Vagina (tissue), 2 donors: Measurements from ENCODE around the gene SLC18A3.

ENCODE experiments used
- POLR2A ChIP-seq, 2 donors: fragments of 450-650 bp; IDR thresholded peaks; one replicate each; pipeline ENCODE4 v1.6.1; 2017; ENCODE audit warnings: antibody characterized with exemption in 2 of 2, mild to moderate bottlenecking in 2 of 2, moderate library complexity in 2 of 2
- TF ChIP-seq, protein P1 (sequence below), 3 experiments: fragments of 450-650 bp in 2 of 3; fragments of 200-600 bp in 1 of 3; sonication (generic) in 1 of 3; IDR thresholded peaks; one replicate each; pipeline ENCODE4 v1.5.1; 2017 to 2019; ENCODE audit warnings: antibody characterized with exemption in 3 of 3, mild to moderate bottlenecking in 2 of 3, moderate library complexity in 2 of 3

DNA sequence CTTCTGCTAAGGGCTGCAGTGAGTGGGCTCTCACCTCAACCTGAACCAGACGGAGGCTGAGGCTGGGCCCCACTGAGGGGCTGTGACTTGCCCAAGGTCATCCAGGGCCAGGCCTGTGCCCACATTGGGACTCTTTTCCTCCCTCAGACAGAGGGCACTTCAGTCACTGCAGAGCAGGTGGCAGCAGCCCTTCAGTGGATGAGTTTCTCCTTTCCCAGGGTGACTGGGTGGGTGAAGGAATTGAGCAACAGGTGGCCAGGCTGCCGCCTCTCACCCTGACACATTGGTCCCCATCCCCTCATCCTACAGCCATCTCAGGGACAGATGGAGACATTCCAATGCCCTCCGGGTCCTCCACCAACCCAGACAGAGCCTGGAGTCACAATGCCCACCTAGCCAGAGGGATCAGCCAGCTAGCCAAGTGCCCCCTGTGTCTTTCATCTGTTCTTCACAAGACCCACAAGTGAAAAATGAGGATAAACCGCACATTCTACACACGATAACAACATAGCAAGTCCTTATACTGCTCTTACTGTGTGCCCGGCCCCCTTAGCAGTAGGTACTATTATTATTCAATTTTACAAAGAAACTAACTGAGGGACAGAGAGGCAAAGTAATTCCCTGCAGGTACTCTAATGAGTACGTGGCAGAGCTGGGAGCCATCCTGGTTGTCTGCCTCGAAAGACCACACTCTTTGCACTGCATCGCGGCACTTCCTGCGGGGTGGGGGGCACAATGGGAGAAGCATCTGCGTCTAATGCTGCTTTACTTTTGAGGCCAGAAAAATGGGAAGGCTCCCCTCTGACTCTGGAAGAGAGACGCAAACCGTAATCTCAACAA is 1.7 kb upstream of the SLC18A3 start:
- no peak for TF ChIP-seq POLR2A (IDR thresholded peaks at IDR 0.05)
- TF ChIP-seq, protein P1, sequence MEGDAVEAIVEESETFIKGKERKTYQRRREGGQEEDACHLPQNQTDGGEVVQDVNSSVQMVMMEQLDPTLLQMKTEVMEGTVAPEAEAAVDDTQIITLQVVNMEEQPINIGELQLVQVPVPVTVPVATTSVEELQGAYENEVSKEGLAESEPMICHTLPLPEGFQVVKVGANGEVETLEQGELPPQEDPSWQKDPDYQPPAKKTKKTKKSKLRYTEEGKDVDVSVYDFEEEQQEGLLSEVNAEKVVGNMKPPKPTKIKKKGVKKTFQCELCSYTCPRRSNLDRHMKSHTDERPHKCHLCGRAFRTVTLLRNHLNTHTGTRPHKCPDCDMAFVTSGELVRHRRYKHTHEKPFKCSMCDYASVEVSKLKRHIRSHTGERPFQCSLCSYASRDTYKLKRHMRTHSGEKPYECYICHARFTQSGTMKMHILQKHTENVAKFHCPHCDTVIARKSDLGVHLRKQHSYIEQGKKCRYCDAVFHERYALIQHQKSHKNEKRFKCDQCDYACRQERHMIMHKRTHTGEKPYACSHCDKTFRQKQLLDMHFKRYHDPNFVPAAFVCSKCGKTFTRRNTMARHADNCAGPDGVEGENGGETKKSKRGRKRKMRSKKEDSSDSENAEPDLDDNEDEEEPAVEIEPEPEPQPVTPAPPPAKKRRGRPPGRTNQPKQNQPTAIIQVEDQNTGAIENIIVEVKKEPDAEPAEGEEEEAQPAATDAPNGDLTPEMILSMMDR (IDR thresholded peaks at IDR 0.05), result no peak
